HL-60 (cell line): ENCODE results near the gene MYH11.

Source experiments
- CTCF ChIP-seq: IDR thresholded peaks from one replicate; pipeline ENCODE4 v1.5.1; 2011; ENCODE audit warnings: low read length, control low read depth, inconsistent platforms; ENCODE audit not compliant: insufficient read depth
- GABPA ChIP-seq: IDR thresholded peaks from 2 replicates; pipeline ENCODE4 v1.6.1; 2012; ENCODE audit warnings: low read depth

GRCh38 chr16:15667091-15667742, 189.6 kb downstream of the MYH11 start:
- TF ChIP-seq CTCF (no peak), GABPA (no peak)
